OCI-LY7 (cell line): ENCODE measurements around the gene LONP2.

Source experiments
- EZH2phosphoT487 ChIP-seq: fragments of 200-600 bp; sonication (generic); IDR thresholded peaks from 2 replicates; pipeline ENCODE4 v1.6.1; 2018; ENCODE audit warnings: low read depth, borderline replicate concordance, mild to moderate bottlenecking, mixed run types, antibody characterized with exemption, low read length, moderate library complexity, mixed read lengths
- TF ChIP-seq, protein P1 (sequence below): fragments of 200-600 bp; sonication (generic); conservative IDR thresholded peaks from 2 replicates; pipeline ENCODE4 v1.5.1; 2014; ENCODE audit warnings: mild to moderate bottlenecking, antibody characterized with exemption, low read length, moderate library complexity, mixed read lengths

DNA sequence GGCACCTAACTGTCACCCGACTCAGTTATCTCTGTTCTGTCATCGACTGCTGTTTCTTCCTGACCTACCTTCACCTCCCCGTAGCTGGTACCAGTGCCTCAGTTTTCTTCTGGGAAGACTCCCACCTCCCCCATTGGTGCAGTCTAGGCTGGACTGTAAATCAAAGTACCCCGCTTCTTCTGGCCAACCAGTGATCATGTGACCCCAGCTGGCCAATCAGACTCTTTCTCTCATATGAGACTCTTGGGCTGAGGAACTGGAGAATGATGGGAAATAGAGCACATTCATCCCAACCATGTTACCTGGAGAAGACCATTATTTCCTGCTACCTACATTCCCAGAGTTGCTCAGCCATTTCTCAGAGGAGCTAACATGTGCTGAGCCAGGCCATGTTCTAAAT lies 20.6 kb upstream of the LONP2 start:
- TF ChIP-seq, protein P1, sequence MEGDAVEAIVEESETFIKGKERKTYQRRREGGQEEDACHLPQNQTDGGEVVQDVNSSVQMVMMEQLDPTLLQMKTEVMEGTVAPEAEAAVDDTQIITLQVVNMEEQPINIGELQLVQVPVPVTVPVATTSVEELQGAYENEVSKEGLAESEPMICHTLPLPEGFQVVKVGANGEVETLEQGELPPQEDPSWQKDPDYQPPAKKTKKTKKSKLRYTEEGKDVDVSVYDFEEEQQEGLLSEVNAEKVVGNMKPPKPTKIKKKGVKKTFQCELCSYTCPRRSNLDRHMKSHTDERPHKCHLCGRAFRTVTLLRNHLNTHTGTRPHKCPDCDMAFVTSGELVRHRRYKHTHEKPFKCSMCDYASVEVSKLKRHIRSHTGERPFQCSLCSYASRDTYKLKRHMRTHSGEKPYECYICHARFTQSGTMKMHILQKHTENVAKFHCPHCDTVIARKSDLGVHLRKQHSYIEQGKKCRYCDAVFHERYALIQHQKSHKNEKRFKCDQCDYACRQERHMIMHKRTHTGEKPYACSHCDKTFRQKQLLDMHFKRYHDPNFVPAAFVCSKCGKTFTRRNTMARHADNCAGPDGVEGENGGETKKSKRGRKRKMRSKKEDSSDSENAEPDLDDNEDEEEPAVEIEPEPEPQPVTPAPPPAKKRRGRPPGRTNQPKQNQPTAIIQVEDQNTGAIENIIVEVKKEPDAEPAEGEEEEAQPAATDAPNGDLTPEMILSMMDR, result no peak
- no peak for TF ChIP-seq EZH2phosphoT487
